ENCODE measurements around the gene ZNF117. TPM values are rescaled to one million over a fixed set of nuclear protein-coding genes. Genes with fewer than 3 reads are reported as not detected.
"Not testable (repeated sequence)": the region's sequence is repeated elsewhere in the genome, so short reads cannot be mapped to it uniquely, and the experiment has no call there.

Gene ZNF117
- total RNA-seq, 4 donors from 2014 or later = 3.9 to 12.0 (median 7.2) TPM

DNA sequence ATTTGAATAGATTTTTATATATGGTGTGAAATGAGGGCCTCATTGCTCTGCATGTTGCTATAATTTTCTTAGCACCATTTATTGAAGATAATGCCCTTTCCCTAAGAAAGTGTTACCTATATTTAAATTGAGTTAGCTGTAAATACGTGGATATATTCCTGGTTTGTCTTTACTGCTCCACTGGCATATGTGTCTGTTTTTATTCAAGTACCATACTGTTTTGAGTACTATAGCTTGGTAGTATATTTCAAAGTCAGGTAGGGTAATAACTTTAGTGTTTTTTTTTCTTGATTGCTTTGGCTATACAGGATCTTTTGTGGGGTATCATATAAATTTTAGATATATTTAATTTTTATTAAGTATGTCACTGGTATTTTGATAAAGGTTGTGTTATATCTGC is 56.4 kb downstream of the ZNF117 start:
- DNase-seq (ENCODE audit: low spot score in 2 of 2) = no peak
- intact Hi-C loops (cut with DNase I; ENCODE audit: low total_unique reads) = no loop called here
- 92 to 93% methylated on average over 1 of the region's 1 CpG for WGBS, 2 donors
- no peak overlapping the region for H3K4me3 ChIP-seq (ENCODE audit: low read depth, poor library complexity, severe bottlenecking)
- no peak for TF ChIP-seq POLR2A (IDR thresholded peaks at IDR 0.05)

DNA sequence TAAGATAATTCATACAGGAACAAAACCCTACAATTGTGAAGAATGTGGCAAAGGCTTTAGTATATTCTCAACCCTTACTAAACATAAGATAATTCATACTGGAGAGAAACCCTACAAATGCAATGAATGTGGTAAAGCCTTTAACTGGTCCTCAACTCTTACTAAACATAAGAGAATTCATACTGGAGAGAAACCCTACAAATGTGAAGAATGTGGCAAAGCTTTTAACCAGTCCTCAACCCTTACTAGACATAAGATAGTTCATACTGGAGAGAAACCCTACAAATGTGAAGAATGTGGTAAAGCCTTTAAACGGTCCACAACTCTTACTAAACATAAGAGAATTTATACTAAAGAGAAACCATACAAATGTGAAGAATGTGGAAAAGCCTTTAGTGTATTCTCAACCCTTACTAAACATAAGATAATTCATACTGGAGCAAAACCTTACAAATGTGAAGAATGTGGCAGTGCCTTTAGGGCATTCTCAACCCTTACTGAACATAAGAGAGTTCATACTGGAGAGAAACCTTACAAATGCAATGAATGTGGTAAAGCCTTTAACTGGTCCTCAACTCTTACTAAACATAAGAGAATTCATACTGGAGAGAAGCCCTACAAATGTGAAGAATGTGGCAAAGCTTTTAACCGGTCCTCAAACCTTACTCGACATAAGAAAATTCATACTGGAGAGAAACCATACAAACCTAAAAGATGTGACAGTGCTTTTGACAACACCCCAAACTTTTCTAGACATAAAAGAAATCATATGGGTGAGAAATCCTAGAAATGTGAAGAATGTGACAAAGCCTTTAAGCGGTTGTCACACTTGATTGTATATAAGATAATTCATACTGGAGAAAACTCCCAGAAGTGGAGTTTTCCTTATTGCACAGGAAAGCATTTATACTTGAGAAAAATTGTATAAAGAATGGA is 62.3 kb downstream of the ZNF117 start:
- WGBS, 2 donors = 92 to 95% methylated on average over 4 of the region's 4 CpGs
- H3K4me3 ChIP-seq (ENCODE audit: low read depth, poor library complexity, severe bottlenecking); DNase-seq (ENCODE audit: low spot score in 2 of 2); intact Hi-C loops (cut with DNase I; ENCODE audit: low total_unique reads): not testable (repeated sequence)

Other genes starting within 250 kb of the ZNF117 start
- 10 to 100 TPM; 21.8 to 36.0 (median 25.2) TPM for gene ZNF138, start 196.6 kb downstream of the ZNF117 start, total RNA-seq
- 100 to 1,000 TPM in 1 of 4 donors, 10 to 100 TPM in 3; 61.3 to 224 (median 66.3) TPM for gene ZNF273, start 87.8 kb downstream of the ZNF117 start, total RNA-seq
- gene ERV3-1, start 15.7 kb upstream of the ZNF117 start, total RNA-seq = 10 to 100 TPM; 11.0 to 34.1 (median 25.1) TPM

Data from lower leg skin (tissue), 4 donors.